Lung (tissue), 12 donors: Measurements from ENCODE around the gene SPSB1. TPM values are rescaled to one million over a fixed set of nuclear protein-coding genes. Genes with fewer than 3 reads are reported as not detected.
A peak's percentile ranks its signal among the peaks of the same experiment; 100 is the strongest.

Source experiments
- ATAC-seq: fragments of 200-7000 bp; cut with Tn5 transposase; one replicate; pipeline ENCODE4 v1.9.1; 2020; ENCODE audit warnings: moderate number of reproducible peaks; ENCODE audit not compliant: insufficient read depth, low FRiP score
- DNase-seq, 3 donors: peaks; one replicate each; pipeline ENCODE4 v3.0.0-alpha.2; 2013 to 2017
- H3K27ac ChIP-seq, 2 donors: one replicate each; pipeline ENCODE4 v1.5.1; 2013; ENCODE audit warnings: mild to moderate bottlenecking in 2 of 2, moderate library complexity in 2 of 2, control low read depth in 1 of 2, inconsistent platforms in 1 of 2, low read depth in 1 of 2, low read length in 1 of 2
- H3K27me3 ChIP-seq, 3 donors: one replicate each; pipeline ENCODE4 v1.5.1; 2013; ENCODE audit warnings: low read length in 2 of 3; ENCODE audit not compliant: control insufficient read depth in 3 of 3, insufficient read depth in 3 of 3
- H3K36me3 ChIP-seq, 4 donors: one replicate each; pipeline ENCODE4 v1.5.1; 2013; ENCODE audit warnings: low read length in 4 of 4, mild to moderate bottlenecking in 1 of 4, moderate library complexity in 1 of 4; ENCODE audit not compliant: control insufficient read depth in 4 of 4, insufficient read depth in 4 of 4
- H3K4me1 ChIP-seq, 5 donors: one replicate each; pipeline ENCODE4 v1.5.1; 2013; ENCODE audit warnings: low read length in 5 of 5, mild to moderate bottlenecking in 2 of 5, moderate library complexity in 1 of 5; ENCODE audit not compliant: control insufficient read depth in 5 of 5, insufficient read depth in 5 of 5
- H3K4me3 ChIP-seq: one replicate; pipeline ENCODE4 v1.5.1; 2013; ENCODE audit warnings: mild to moderate bottlenecking, control low read depth, moderate library complexity
- H3K9ac ChIP-seq, 2 donors: one replicate each; pipeline ENCODE4 v1.5.1; 2013; ENCODE audit warnings: low read length in 2 of 2, control low read depth in 1 of 2; ENCODE audit not compliant: insufficient read depth in 1 of 2
- H3K9me3 ChIP-seq, 4 donors: one replicate each; pipeline ENCODE4 v1.5.1; 2013; ENCODE audit warnings: low read length in 3 of 4, mild to moderate bottlenecking in 1 of 4, moderate library complexity in 1 of 4; ENCODE audit not compliant: control insufficient read depth in 4 of 4, insufficient read depth in 3 of 4
- WGBS, 2 donors: extraction: QIAGEN DNeasy Blood & Tissue Kit; methylation state at CpG; one replicate each; pipeline ENCODE4 v1.1.7; 2013; 5-methylcytosine and 5-hydroxymethylcytosine counted together
- polyA plus RNA-seq, 2 donors: library from polyadenylated mRNA; stranded (reverse); fragments of 200-250 nt; gene quantifications; one replicate each; pipeline ENCODE4 v1.2.1, GENCODE V29; 2013
- total RNA-seq, 2 donors: library from RNA; depleted of rRNA in 1 of 2; stranded (reverse); fragments of >200 nt in 1 of 2; gene quantifications; one replicate each; pipeline ENCODE4 v1.2.1, GENCODE V29; 2014 to 2021
- TF ChIP-seq, protein P1 (sequence below): IDR thresholded peaks from 2 replicates; pipeline ENCODE4 v1.5.1; 2012; ENCODE audit warnings: mild to moderate bottlenecking; ENCODE audit errors: control extremely low read depth, extremely low read depth
- donor health status: control.
- donor health status: control.
- donor health status: Bipolar disorder and iron deficiency.
- donor health status: healthy.
- donor health status: DM: yes; HTN: yes; CAD: no.

Gene SPSB1
- total and polyA plus RNA-seq, 4 donors: 9.5 to 25.9 (median 21.6) TPM

DNA sequence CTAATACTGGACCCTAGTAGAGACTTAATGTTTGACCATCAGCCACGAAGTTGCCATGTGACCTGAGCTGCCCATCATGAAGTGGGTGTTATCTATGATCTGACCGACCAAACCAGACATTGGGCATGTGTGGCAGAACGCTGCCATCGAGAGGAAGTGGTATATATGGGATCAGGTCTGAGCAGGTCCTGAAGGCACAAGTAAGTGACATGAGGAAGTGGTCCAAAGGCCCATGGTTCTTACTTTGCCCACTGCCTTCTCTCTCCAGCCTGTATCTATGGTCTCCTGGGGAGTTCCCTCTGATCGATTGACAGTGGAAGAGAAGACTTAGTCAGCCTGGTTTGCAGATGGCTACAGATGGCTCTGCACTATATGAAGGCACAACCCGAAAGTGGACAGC is 7.9 kb downstream of the SPSB1 start:
- Histone ChIP-seq H3K4me1 (peaks cover 0 to 50% (median 8%) of the 10 kb centered on the region in 5 donors), H3K9me3 (no peaks in the 10 kb centered on the region), H3K27me3 (no peaks in the 10 kb centered on the region), H3K9ac (no peak overlapping the region), H3K27ac (peak overlapping the region in 1 of 2 donors; percentile 92), H3K36me3 (peaks cover 0 to 7% (median 0%) of the 10 kb centered on the region in 4 donors), H3K4me3 (no peak overlapping the region)
- TF ChIP-seq, protein P1, sequence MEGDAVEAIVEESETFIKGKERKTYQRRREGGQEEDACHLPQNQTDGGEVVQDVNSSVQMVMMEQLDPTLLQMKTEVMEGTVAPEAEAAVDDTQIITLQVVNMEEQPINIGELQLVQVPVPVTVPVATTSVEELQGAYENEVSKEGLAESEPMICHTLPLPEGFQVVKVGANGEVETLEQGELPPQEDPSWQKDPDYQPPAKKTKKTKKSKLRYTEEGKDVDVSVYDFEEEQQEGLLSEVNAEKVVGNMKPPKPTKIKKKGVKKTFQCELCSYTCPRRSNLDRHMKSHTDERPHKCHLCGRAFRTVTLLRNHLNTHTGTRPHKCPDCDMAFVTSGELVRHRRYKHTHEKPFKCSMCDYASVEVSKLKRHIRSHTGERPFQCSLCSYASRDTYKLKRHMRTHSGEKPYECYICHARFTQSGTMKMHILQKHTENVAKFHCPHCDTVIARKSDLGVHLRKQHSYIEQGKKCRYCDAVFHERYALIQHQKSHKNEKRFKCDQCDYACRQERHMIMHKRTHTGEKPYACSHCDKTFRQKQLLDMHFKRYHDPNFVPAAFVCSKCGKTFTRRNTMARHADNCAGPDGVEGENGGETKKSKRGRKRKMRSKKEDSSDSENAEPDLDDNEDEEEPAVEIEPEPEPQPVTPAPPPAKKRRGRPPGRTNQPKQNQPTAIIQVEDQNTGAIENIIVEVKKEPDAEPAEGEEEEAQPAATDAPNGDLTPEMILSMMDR: no peak
- DNase-seq (no peak), ATAC-seq (no peak)
- 35 to 65% methylated on average over 6 of the region's 6 CpGs for WGBS, 2 donors

DNA sequence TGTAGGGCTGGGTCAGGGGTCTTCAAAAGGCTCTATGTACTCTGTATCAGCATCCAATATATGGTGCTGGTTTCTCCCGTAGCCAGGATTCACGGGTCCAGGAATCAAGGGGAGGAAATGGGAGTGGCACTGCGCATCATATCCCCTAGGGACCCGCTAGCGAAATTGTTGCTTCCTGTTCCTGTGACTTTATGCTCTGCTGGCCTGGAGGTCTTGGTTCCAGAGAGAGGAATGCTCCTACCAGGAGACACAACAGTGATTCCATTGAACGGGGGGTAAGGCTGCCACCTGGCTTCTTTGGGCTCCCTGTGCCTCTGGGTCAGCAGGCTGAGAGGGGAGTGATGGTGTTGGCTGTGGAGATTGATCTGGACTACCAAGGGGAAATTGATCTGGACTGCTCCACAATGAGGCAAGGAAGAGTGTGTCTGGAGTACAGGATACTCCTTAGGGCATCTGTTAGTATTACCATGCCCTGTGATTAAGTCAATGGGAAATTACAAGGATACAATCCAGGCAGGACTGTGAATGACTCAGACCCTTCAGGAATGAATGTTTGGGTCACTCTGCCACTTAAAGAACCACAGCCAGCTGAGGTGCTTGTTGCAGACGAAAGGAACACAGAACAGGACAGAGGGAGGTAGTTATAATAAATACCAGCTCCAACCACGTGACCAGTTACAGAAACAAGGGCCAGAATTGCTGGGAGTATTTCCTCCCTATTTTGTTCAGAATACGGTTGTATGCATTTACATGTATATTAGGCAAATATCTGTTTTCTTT is 10.2 kb downstream of the SPSB1 start:
- DNase-seq (peak in 2 of 3 donors; percentile 28 to 57), ATAC-seq (peak; percentile 60)
- H3K27me3 ChIP-seq: no peaks in the 10 kb centered on the region
- H3K36me3 ChIP-seq: peaks cover 0 to 7% (median 0%) of the 10 kb centered on the region in 4 donors
- peaks cover 0 to 43% (median 8%) of the 10 kb centered on the region in 5 donors for H3K4me1 ChIP-seq
- 41 to 55% methylated on average over 9 of the region's 9 CpGs for WGBS, 2 donors
- H3K9me3 ChIP-seq: no peaks in the 10 kb centered on the region
- H3K27ac ChIP-seq: peak overlapping the region in 1 of 2 donors; percentile 90
- peak overlapping the region in 1 of 2 donors; percentile 33 for H3K9ac ChIP-seq
- no peak overlapping the region for H3K4me3 ChIP-seq
- TF ChIP-seq, protein P1: no peak

DNA sequence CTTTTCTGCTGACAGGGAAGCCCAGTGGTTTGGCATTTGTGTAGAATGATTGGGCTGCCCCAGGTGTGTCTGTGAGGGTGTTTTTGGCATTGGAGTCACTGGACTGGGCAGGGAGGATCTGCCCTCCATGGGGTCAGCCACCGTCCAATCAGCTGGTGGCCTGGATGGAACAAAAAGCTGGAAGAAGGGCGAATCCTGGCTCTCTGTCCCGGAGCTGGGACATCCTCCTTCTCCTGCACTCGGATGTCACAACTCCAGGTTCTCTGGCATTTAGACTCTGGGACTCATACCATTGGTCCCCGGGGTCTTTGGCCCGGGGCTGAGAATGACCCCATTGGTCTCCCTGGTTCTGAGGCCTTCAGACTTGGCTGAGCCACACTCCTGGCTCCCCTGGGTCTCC is 11.2 kb downstream of the SPSB1 start:
- Histone ChIP-seq H3K36me3 (peaks cover 0 to 9% (median 0%) of the 10 kb centered on the region in 4 donors), H3K9ac (no peak overlapping the region), H3K27me3 (no peaks in the 10 kb centered on the region), H3K9me3 (no peaks in the 10 kb centered on the region), H3K4me1 (peaks cover 0 to 44% (median 8%) of the 10 kb centered on the region in 5 donors), H3K4me3 (no peak overlapping the region), H3K27ac (peak overlapping the region in 1 of 2 donors; percentile 90)
- DNase-seq (no peak), ATAC-seq (no peak)
- WGBS, 2 donors: 91 to 96% methylated on average over 6 of the region's 6 CpGs
- TF ChIP-seq, protein P1: no peak
